Endometrial microvascular endothelial cells (primary cell): ENCODE data around the gene SWT1. TPM values are rescaled to one million over a fixed set of nuclear protein-coding genes. Genes with fewer than 3 reads are reported as not detected.

Experiments
- in situ Hi-C: cut with HindIII; loops from 2 replicates; pipeline ENCODE4 v1.10.0; 2017; ENCODE audit warnings: low sequenced_read_pairs, low pct_unique_long_range_greater_than_20kb; ENCODE audit errors: inconsistent ontology term
- total RNA-seq: library from RNA; depleted of rRNA; stranded (reverse); fragments of >200 nt; gene quantifications from one replicate; pipeline ENCODE4 v1.2.3, GENCODE V29; 2015; ENCODE audit errors: inconsistent ontology term

The SWT1 gene
- total RNA-seq, 1 donor from 2014 or later: 4.6 TPM

DNA sequence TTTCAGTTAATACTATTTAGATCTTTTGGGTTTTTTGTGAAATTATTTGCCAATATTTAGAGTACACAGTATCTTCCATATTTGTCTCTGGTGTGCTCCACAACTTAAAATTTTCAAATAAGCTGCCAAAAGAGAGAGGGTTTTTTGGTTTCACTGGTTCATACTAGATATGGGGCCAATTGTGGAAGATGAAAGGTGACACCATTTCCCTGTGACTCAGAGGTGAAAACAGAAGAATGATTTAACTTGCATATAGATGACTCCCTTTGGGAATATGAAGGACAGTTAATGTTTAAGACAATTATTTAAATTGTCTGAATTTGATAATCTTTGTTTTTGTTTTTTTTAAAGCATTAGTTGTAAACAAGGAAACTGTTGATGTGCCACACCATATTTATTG is 122.6 kb downstream of the SWT1 start:
- in situ Hi-C loops: no loop called here

DNA sequence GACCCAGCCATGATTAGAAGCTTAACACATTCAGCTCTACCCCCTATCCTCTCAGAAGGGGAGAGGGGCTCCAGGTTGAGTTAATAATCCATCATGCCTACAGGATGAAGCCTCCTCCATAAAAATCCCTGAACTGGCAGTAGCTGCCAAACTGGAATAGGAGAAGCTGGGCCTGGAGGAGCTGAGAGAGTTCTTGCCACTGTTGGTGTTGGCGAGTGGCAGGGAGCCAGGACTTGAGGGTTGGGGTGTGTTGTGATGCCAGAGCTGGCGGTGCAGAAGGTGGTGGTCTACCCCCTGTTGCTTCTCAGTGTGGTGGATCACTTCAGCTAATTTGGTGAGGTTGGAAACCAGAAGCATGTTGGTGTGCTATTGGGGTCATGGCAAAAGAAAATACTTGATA is 123.6 kb downstream of the SWT1 start:
- in situ Hi-C loops: no loop called here

DNA sequence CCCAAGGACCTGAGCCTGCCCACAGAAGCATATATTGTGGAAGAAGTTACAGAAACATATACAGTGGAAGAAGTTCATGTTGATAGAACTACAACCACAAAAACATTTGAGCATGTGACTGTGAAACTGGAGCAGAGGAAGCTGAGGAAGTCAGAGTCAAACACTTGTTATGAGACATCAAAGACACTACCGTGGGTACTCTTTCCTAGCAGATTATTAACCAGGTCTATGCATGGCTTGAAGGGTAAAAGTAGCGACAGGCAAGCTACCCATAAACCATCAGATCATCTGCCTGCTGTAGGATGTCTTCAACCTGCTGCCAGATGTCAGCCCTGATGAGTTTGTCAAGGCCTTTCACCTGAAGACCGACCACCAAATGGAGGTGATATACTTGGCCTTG is 124.3 kb downstream of the SWT1 start:
- in situ Hi-C loops: no loop called here

DNA sequence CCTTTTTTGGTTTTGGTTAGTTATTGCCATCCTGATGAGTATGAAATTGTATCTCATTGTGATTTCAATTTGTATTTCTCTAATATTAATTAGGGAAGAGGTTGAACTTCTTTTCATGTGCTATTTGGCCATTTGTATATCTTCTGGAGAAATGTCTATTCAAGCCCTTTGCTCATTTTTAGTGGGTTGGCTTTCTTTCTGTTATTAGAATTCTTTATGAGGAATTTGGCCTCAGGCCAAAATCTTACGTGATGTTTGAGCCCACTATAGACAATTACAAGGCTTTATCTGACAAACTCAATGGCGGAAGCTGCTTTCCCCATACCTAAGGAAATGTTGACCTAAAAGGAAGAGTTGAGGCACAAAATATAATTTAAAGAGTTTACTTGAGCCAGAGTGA is 127.1 kb downstream of the SWT1 start:
- in situ Hi-C loops: no loop called here

DNA sequence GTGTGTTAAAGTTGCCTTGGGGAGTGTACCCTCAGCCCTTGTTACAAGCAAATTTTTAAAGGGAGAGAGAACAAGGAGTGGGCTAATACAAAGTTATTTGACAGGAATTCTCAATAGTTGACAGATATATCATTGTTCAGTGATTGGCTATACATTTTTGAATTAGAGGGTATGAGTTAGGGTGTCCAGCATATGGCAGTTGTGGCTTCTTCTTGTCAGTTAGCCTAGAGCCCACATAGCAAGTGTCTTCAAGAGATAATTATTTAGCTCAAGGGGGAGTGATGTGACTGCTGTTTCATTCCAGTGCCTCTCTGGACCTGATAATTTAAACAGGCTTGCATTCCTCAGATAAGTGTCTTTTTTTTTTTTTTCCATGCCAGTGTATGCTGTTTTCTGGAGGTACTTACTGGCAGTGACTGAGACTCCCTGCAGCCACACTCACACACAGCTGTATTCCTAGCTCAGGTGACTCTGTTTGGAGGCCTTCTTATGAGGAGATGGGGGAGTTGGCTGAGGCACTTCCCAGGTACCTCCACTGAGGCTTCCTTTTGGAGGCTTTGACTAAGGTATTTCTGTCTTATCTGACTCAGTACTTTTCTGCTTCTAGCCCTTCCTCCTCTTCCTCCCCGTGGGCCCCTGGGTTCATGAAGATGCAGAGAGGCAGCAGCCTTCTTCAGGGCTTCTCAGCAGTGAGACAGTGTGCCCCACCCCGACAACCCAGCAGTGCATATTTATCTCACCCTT is 127.7 kb downstream of the SWT1 start:
- in situ Hi-C loops: no loop called here

DNA sequence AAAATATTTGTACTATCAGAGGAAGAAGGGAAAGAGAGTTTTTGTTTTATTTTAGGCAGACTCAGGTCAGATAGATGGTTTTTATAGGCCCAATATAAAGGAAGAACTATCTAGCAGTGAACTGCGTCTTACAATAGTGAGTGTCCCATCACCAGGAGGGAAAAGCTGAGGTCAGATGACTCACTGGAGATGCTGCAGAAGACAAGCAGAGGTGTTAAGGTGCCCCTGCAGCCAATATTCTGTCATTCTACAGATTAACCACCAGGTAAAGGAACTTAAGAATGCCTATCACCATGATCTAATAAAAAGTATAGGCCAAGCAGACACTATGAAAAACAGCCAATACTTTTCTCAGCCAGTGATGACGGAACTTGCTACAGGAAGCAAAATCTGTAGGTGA is 130.5 kb downstream of the SWT1 start:
- in situ Hi-C loops: no loop called here

DNA sequence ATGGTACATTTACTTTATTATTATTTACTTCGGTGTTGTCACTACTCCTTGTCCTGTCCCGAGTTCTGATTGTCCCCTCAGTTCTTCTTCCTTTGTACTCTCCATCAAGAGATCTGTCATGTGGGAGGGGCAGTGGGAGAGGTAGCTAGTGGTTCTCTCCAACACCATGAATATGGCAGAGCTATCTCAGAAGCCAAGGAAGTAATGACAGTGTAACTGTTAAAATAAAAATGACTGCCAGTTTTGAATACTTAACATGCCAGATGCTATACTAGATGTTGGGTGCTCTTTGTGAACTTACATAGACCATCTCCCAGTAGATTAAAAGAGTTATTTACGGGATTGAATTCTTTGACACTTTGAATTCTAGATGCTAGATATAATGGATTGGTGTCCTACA is 131.5 kb downstream of the SWT1 start:
- in situ Hi-C loops: no loop called here

DNA sequence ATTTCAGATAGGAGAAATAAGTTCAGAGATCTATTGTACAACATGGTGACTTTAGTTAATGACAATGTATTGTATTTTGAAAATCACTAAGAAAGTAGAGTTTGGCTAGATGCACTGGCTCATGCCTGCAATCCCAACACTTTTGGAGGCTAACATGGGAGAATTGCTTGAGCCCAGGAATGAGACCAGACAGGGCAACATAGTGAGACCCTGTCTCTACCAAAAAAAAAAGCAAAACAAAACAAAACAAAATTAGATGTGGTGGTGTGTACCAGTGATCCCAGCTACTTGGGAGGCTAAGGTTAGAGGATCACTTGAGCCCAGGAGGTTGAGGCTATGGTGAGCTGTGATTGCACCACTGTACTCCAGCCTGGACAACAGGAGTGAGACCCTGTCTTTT is 132.9 kb downstream of the SWT1 start:
- in situ Hi-C loops: no loop called here

DNA sequence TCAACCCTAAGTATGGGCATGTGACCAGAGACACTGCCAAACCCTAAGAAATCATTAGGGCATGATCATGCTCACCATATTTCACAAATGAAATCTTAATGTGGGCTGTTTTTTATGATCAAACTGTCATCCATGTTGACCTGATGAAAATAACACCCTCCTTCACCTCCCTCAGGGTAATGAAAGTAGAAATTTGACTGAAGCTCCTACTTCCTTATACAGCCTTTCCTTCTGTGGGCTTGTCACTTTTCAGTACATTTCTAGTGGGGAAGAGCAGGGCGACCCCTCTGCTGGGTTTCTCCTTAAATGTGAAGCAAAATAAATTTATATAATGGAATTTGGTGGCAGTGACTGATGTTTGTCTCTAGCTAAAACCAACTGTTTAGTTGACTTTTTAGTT is 134.2 kb downstream of the SWT1 start:
- in situ Hi-C loops: no loop called here

DNA sequence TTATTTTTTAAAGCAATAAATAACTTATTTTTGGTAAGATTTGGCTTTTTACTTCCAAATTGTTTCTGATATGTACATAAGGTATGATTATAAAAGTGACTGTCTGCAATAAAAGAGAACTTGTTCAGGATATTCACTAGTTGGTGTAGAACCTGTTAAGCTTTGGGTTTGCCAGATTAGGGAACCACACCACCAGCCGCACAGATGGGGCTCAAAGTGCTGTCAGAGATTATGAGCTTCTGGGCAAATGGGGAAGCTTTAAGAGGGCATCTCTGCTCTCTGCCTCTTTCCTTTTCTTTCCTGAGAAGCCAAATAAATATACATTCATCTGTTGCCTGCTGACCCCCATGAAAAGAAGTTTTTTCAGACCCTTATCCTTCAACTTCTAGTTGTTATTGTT is 134.7 kb downstream of the SWT1 start:
- in situ Hi-C loops: no loop called here

DNA sequence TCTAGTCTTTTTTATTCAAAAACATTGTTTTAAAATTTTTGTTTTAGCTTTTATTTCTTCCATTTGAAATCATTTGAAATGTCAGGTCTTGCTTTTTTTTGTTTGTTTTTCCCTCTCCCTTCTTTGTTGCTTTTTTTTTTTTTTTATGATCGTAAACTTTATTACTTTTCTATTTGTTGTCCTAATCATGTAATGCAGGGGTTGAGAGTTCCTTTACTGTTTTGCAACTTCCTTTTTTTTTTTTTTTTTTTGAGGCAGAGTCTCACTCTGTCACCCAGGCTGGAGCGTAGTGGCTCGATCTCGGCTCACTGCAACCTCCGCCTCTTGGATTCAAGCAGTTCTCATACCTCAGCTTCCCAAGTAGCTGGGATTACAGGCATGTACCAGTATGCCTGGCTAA is 135.3 kb downstream of the SWT1 start:
- in situ Hi-C loops: no loop called here

DNA sequence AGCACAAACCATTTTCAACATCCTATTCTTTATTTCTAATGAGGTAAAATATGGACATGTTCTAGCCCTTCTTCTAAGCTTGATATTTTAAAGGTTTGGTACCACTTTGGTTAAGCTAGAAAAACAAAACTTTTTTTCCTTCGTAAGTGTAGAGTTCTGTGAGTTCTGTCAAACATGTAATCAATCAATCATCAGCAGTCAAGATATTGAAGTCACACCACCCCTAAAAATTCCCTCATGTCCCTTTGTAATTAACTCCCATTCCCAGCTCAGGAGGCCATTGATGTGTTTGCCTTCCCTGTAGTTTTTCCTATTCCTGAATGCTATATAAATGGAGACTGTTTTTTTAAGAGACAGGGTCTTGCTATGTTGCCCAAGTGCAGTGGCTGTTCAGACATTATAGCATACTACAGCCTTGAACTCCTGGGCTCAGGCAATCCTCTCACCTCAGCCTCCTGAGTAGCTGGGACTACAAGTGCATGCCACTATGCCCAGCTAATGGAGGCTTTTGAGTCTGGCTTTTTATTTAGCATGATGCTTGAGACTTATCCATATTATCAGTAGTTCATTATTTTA is 137.1 kb downstream of the SWT1 start:
- in situ Hi-C loops: no loop called here

DNA sequence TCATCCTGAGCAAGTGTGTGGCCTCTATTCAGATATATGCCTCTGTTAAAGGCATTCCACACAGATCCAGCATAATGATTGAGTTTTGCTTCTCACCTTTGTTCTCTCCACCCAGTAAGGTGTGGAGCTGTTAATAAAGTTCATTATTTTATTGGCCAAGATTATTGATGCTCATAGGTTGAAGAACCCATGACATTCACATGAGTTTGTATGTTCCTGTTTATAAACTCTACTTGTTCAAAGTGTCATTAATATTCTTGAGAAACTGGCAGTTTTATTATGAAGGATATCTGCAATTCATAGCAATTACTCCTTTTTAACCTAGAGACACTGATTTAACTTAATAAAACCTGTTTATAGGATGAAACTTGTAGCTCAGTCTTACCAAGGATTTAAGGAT is 138.1 kb downstream of the SWT1 start:
- in situ Hi-C loops: no loop called here

DNA sequence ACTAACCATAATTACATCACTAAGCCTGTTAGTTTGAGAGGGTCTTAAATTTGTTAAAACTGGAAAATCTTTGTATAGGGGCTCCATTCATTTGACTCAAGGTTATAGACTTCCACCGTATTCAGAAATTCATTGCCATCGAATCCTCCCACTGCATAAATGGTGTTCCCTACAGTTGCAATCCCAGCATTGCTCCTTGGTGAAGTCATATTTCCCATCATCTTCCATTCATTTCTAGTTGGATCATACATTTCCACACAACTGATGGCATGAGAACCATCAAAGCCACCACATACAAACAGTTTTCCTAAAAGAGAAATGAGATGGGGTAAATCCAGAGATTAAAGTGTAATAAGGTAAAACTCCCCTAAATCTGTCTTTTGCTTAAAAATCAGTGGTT is 141.0 kb downstream of the SWT1 start:
- in situ Hi-C loops: no loop called here

DNA sequence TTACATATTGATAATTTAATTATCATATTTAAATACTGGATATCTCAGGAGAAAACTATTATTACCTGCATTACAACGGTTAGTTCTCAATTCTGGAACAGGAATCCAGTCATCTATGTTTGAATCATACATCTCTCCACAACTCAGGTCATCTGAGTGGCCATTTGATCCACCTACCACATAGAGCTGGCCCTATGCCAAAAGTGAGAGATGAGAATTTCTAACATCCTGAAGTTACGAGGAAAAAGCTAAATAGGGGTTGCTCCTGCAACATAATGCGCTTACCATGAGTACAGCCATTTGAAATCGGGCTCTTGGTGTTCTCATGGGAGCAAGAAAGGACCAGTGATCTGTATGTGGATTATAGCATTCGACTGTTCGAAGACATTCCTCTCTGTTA is 143.2 kb downstream of the SWT1 start:
- in situ Hi-C loops: no loop called here

DNA sequence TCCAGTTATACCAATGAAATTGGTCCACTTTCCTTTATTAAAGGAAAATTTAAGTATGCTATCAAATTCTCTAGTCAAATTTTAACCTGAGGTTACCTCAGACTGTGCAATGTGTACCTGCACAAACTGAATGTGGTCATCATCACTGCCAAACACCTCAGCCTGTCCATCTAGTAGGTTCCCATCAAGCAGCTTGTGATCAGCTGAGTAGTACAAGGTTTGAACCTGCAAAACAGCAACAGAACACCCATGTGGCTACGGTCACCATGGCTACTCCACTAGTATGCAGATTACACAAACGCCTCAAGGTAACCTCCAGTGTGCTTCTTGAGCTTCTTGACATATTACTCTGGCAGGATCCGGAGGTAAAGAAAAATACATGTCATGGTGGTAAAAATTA is 148.5 kb downstream of the SWT1 start:
- in situ Hi-C loops: no loop called here

DNA sequence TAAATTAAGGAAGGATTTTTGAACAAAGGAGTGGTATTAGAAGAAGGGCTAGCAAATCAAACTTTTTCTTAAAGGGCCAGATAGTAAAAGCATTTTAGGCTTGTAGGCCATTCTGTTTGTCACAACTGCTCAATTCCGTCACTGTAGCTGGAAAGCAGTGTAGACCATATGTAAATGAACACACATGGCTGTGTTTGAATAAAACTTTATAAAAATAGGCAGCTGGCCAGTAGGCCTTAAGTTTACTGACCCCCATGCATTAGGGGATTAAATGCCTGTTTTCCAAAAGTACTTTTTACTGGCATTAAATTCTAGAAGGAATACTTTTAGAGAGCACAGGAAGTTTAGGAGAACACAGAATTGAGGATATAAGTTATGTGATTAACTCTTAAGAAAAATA is 151.2 kb downstream of the SWT1 start:
- in situ Hi-C loops: no loop called here

DNA sequence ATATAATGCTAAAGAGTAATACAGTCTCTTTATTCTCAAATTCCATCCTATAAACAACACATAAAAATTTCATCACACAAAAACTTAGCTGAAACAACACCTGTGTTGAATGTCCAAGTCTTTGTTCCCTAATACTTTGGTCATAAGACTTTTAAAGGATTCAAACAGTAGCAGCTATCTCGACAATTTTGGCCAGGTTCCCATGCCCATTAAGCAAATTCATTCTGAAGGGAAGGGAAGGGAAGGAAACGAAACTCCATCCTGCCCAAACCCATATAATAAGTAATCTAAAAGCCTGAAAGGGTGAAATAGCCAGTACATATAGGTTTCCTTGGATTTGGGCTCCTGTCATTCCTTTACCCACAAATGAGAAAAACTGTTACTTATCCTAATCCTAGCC is 152.6 kb downstream of the SWT1 start:
- in situ Hi-C loops: no loop called here

DNA sequence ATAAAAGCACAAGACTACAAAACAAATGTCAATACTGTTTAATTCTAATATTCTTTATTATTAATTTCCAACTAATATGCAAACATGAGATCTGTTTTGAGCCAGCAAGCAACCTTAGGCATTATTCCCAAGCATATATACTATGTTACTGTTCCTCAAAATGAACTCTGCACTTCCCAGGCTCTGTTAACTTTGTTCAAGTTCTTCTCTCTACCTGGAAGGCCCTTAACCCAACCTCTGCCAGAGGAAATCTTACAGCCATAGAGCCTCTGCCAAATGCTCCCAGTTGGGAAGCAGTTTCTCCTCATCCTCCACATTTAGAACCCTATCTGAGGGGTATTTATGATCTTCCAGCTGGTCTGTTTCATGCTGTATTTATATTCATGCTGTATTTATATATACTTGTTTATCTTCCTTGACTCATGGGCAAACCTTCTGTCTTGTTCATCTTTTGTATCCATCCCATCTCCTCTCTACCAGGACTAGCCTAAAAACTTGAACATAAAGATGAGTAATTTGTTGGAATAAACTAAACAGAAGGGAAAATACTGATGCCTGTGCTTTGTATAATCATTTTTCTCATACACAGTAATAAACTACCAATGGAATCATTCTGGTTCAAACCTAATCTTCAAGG is 154.7 kb downstream of the SWT1 start:
- in situ Hi-C loops: no loop called here

DNA sequence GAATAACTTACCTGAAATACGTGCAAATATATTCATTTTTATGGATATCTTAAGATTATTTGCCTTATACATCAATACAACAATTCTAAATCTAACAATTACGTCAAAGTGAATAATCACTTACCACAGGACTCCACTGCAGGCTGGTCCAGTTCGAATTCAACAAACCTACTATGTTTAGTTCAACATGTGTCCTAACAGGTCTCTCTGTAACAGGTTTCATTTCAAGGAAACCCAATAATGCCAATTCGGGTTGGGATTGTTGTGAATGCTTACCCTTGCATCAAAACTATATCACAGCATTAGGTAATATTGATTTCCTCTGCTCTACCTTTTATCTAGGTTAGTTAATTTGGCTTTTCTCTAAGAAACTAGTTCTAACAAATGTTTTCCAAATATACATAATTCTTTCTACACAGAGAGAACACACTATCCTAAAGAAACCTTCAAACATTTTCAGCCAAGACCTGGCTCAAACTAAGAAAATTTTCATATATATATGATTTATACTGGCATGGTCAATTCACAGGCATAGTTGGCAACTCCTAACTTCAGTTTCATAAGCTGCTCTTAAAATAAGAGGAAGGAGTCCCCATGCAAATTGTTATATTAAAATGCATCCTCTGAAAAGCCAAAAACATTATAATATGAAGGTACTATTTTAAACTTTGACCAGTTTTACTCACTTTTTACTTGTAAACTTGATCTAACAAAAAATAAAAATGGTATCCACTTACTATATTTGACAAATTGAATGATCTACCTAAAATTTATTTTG is 155.6 kb downstream of the SWT1 start:
- in situ Hi-C loops: no loop called here
